Measurements from ENCODE around the gene HLA-B. TPM values are rescaled to one million over a fixed set of nuclear protein-coding genes. Genes with fewer than 3 reads are reported as not detected.
"Not testable (repeated sequence)": the region's sequence is repeated elsewhere in the genome, so short reads cannot be mapped to it uniquely, and the experiment has no call there.

HLA-B gene
- total RNA-seq, 2 experiments from 2014 or later: 2,101 to 2,412 TPM

GRCh38 chr6:31383149-31383548 lies 26.2 kb upstream of the HLA-B start:
- H3K9me3 Mint-ChIP-seq (ENCODE audit: low read depth): no peaks in the 10 kb centered on the region
- ATAC-seq: peak; percentile 92
- no peaks in the 10 kb centered on the region for H3K36me3 Mint-ChIP-seq (ENCODE audit: low read depth)
- CTCF ChIA-PET: interaction anchor here (0.7 to 2.1 kb wide), 2 partner anchors 14 to 94 kb away, joined by 3 to 6 read pairs; no protein-coding TSS in a partner anchor
- POLR2A ChIA-PET: no interaction called here
- H3K4me3 Mint-ChIP-seq: no peak overlapping the region
- H3K4me1 Mint-ChIP-seq: peaks cover 3% of the 10 kb centered on the region
- peak; percentile 42 for DNase-seq
- no peak overlapping the region for H3K27ac Mint-ChIP-seq
- intact Hi-C loops (cut with DNase I, micrococcal nuclease): no loop called here
- H3K27me3 Mint-ChIP-seq: peaks cover 14% of the 10 kb centered on the region

DNA sequence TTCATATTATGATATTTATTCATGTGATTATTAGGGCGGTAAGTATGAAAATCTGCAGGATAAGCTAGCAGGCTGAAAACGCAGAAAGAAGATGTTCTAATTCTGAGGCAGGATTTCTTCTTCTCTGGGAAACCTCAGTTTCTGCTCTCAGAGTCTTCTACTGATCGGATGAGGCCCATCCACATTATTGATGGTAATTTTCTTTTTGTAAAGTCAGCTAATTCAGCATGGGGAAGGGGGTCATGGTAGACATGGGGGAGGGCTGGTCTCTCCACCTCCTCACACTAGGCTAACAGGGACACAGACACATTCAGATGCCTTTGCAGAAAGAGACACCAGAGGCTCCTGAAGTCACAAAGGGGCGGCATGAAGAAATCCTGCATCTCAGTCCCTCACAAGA lies 24.7 kb upstream of the HLA-B start:
- H3K4me1 Mint-ChIP-seq: peaks cover 3% of the 10 kb centered on the region
- H3K36me3 Mint-ChIP-seq (ENCODE audit: low read depth): no peaks in the 10 kb centered on the region
- no peak overlapping the region for H3K27ac Mint-ChIP-seq
- no peak for ATAC-seq
- DNase-seq: no peak
- peaks cover 17% of the 10 kb centered on the region for H3K27me3 Mint-ChIP-seq
- intact Hi-C loops (cut with DNase I, micrococcal nuclease): no loop called here
- ChIA-PET POLR2A (no interaction called here), CTCF (interaction anchor here (0.6 to 2.1 kb wide), 6 partner anchors 11 to 244 kb away, joined by 3 to 6 read pairs (median 4); no protein-coding TSS in a partner anchor)
- no peak overlapping the region for H3K4me3 Mint-ChIP-seq
- no peaks in the 10 kb centered on the region for H3K9me3 Mint-ChIP-seq (ENCODE audit: low read depth)

DNA sequence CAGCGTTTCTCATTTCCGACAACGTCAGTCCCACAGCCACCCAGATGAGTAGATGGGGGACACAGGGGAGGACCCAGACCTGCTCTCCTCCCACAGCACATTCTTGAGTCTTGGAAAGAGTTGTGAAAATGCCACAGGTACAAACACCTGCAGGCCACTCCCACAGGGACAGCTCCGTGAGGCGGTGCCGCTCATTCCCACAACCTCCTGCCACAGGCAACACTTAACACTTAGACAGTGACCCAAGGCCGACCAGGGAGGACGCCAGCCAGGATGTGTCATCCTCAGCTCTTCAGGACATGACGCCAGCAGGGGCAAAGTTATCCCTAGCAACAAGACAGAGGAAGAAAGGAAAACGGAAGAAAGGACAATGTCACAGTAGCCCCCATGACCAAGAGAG lies 22.9 kb upstream of the HLA-B start:
- intact Hi-C loops (cut with DNase I, micrococcal nuclease): no loop called here
- no peak for ATAC-seq
- ChIA-PET CTCF (interaction anchor here (1.2 kb wide), 4 partner anchors 10 to 63 kb away, joined by 3 to 4 read pairs (median 4); no protein-coding TSS in a partner anchor), POLR2A (no interaction called here)
- H3K27ac Mint-ChIP-seq: no peak overlapping the region
- H3K27me3 Mint-ChIP-seq: peaks cover 17% of the 10 kb centered on the region
- no peak for DNase-seq
- H3K4me3 Mint-ChIP-seq: no peak overlapping the region
- H3K36me3 Mint-ChIP-seq (ENCODE audit: low read depth): no peaks in the 10 kb centered on the region
- peaks cover 3% of the 10 kb centered on the region for H3K4me1 Mint-ChIP-seq
- no peaks in the 10 kb centered on the region for H3K9me3 Mint-ChIP-seq (ENCODE audit: low read depth)

- Mint-ChIP-seq H3K4me3 (no peak overlapping the region), H3K4me1 (peaks cover 3% of the 10 kb centered on the region), H3K27me3 (peaks cover 17% of the 10 kb centered on the region), H3K36me3 (ENCODE audit: low read depth) (no peaks in the 10 kb centered on the region), H3K27ac (no peak overlapping the region), H3K9me3 (ENCODE audit: low read depth) (no peaks in the 10 kb centered on the region)
- intact Hi-C loops (cut with DNase I, micrococcal nuclease): no loop called here
- ChIA-PET POLR2A (no interaction called here), CTCF (no interaction called here)
- no peak for ATAC-seq
- no peak for DNase-seq
Measured at GRCh38 chr6:31378721-31379103, 21.7 kb upstream of the HLA-B start.

- POLR2A ChIA-PET: no interaction called here
- Mint-ChIP-seq H3K36me3 (ENCODE audit: low read depth) (no peaks in the 10 kb centered on the region), H3K4me1 (peaks cover 2% of the 10 kb centered on the region), H3K27ac (no peak overlapping the region), H3K27me3 (peaks cover 17% of the 10 kb centered on the region), H3K4me3 (no peak overlapping the region), H3K9me3 (ENCODE audit: low read depth) (no peaks in the 10 kb centered on the region)
- no peak for DNase-seq
- intact Hi-C loops (cut with DNase I, micrococcal nuclease): no loop called here
- CTCF ChIA-PET: interaction anchor here (0.7 kb wide), 1 partner anchor 20 kb away, joined by 4 read pairs; no protein-coding TSS in a partner anchor
- no peak for ATAC-seq
Measured at GRCh38 chr6:31378062-31378720, 21.2 kb upstream of the HLA-B start.

GRCh38 chr6:31377029-31377428 lies 20.1 kb upstream of the HLA-B start:
- ATAC-seq: no peak
- intact Hi-C loops (cut with DNase I, micrococcal nuclease): no loop called here
- no peak for DNase-seq
- no peaks in the 10 kb centered on the region for H3K36me3 Mint-ChIP-seq (ENCODE audit: low read depth)
- ChIA-PET CTCF (interaction anchor here (0.6 to 2.2 kb wide), 9 partner anchors 11 to 245 kb away, joined by 3 to 13 read pairs (median 3); no protein-coding TSS in a partner anchor), POLR2A (interaction anchor here (0.7 kb wide), 1 partner anchor 239 kb away, joined by 3 read pairs; no protein-coding TSS in a partner anchor)
- no peak overlapping the region for H3K4me3 Mint-ChIP-seq
- H3K27ac Mint-ChIP-seq: no peak overlapping the region
- H3K9me3 Mint-ChIP-seq (ENCODE audit: low read depth): no peaks in the 10 kb centered on the region
- H3K27me3 Mint-ChIP-seq: peaks cover 17% of the 10 kb centered on the region
- peaks cover 2% of the 10 kb centered on the region for H3K4me1 Mint-ChIP-seq

DNA sequence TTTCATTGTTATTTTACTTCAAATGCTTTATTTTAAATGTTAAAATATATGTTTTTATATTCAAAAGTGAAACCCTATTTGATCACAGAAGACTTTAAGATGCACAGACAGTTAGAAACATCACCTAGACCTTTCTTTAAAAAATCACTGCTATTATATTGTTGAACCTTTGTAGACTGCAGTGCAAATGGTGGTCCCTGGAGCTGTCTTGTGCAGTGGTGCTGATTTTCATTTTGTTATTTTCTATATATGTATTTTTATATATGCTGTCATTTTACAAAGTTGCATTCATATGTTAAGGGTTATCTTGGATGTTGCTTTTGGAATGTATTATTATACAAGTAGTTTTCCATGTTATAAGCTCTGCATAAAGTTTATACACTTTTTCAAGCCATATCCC lies 18.7 kb upstream of the HLA-B start:
- ChIA-PET POLR2A (no interaction called here), CTCF (interaction anchor here (0.6 to 2.2 kb wide), 6 partner anchors 9 to 695 kb away, joined by 3 to 13 read pairs (median 3); no protein-coding TSS in a partner anchor)
- no peaks in the 10 kb centered on the region for H3K36me3 Mint-ChIP-seq (ENCODE audit: low read depth)
- intact Hi-C loops (cut with DNase I, micrococcal nuclease): loop anchor here in 1 of 2 experiments (2.0 kb wide), 1 partner anchor 239 kb away; no protein-coding TSS in a partner anchor
- ATAC-seq (no peak), DNase-seq (no peak)
- no peaks in the 10 kb centered on the region for H3K9me3 Mint-ChIP-seq (ENCODE audit: low read depth)
- peaks cover 15% of the 10 kb centered on the region for H3K27me3 Mint-ChIP-seq
- H3K4me3 Mint-ChIP-seq: no peak overlapping the region
- peaks cover 4% of the 10 kb centered on the region for H3K4me1 Mint-ChIP-seq
- H3K27ac Mint-ChIP-seq: no peak overlapping the region

DNA sequence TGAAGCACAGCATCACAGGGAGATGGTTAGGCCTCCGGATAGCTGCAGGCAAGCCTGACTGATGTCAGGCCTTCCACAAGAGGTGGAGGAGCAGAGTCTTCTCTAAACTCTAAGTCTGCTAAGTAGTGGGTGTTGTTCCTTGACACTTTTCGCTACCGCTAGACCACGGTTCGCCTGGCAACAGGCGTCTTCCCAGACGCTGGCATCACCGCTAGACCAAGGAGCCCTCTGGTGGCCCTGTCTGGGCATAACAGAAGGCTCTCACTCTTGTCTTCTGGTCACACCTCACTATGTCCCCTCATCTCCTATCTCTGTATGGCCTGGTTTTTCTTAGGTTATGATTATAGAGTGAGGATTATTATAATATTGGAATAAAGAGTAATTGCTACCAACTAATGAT lies 17.1 kb upstream of the HLA-B start:
- H3K27me3 Mint-ChIP-seq: peaks cover 18% of the 10 kb centered on the region
- POLR2A ChIA-PET; H3K4me3 Mint-ChIP-seq; H3K4me1 Mint-ChIP-seq; ATAC-seq; H3K27ac Mint-ChIP-seq; H3K36me3 Mint-ChIP-seq (ENCODE audit: low read depth); H3K9me3 Mint-ChIP-seq (ENCODE audit: low read depth): not testable (repeated sequence)
- CTCF ChIA-PET: interaction anchor here (0.7 to 1.8 kb wide), 6 partner anchors 9 to 209 kb away, joined by 3 to 5 read pairs (median 3); no protein-coding TSS in a partner anchor
- DNase-seq: peak; percentile 45
- intact Hi-C loops (cut with DNase I, micrococcal nuclease): loop anchor here (1.0 to 2.0 kb wide), 2 partner anchors 237 kb away; no protein-coding TSS in a partner anchor

- POLR2A ChIA-PET: interaction anchor here (0.6 kb wide), 1 partner anchor 99 kb away, joined by 6 read pairs; no protein-coding TSS in a partner anchor
- intact Hi-C loops (cut with DNase I, micrococcal nuclease): no loop called here
- no peaks in the 10 kb centered on the region for H3K36me3 Mint-ChIP-seq (ENCODE audit: low read depth)
- DNase-seq (no peak), ATAC-seq (no peak)
- no peak overlapping the region for H3K27ac Mint-ChIP-seq
- CTCF ChIA-PET: interaction anchor here (0.6 to 2.6 kb wide), 8 partner anchors 14 to 235 kb away, joined by 3 to 16 read pairs (median 5); no protein-coding TSS in a partner anchor
- peaks cover 18% of the 10 kb centered on the region for H3K27me3 Mint-ChIP-seq
- peaks cover 24% of the 10 kb centered on the region for H3K4me1 Mint-ChIP-seq
- H3K4me3 Mint-ChIP-seq: no peak overlapping the region
- H3K9me3 Mint-ChIP-seq (ENCODE audit: low read depth): no peaks in the 10 kb centered on the region
Measured at GRCh38 chr6:31368461-31368860, 11.5 kb upstream of the HLA-B start.

- Mint-ChIP-seq H3K4me1 (peaks cover 21% of the 10 kb centered on the region), H3K4me3 (peak overlapping the region; percentile 73), H3K36me3 (ENCODE audit: low read depth) (no peaks in the 10 kb centered on the region), H3K9me3 (ENCODE audit: low read depth) (no peaks in the 10 kb centered on the region), H3K27ac (peak overlapping the region; percentile 49), H3K27me3 (peaks cover 22% of the 10 kb centered on the region)
- ChIA-PET POLR2A (interaction anchor here (0.9 to 1.8 kb wide), 3 partner anchors 171 to 208 kb away, joined by 3 to 5 read pairs (median 3); partner anchors contain the start of gene TCF19), CTCF (interaction anchor here (0.6 to 2.6 kb wide), 41 partner anchors 9 to 831 kb away, joined by 3 to 33 read pairs (median 4); partner anchors contain the start of genes DDX39B, PSORS1C2 and TCF19)
- intact Hi-C loops (cut with DNase I, micrococcal nuclease): loop anchor here (1.0 to 2.0 kb wide), 5 partner anchors 95 to 230 kb away; partner anchors contain the start of genes HLA-C (in 1 of the 2) and TCF19 (in 1 of the 2)
- ATAC-seq (peak; percentile 96), DNase-seq (peak; percentile 88)
Measured at GRCh38 chr6:31366693-31367470, 9.9 kb upstream of the HLA-B start.

DNA sequence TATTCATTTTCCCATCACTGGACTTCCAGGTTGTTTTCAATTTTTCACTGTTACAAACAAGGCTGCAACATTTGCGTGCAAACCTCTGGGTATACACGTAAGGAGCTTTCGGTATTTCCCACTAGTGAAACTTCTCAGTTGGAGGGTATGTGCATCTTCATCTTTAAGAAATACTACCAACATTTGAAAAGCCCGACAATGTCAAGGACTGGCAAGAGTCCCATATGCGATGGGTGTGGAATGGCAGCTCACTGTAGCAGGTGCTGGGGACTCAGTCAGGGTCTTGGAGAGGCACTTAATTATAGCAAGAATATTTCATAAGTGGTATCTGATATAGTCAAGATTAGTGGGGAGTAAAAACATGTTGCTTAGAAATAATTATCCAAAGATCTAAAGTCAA lies 8.9 kb upstream of the HLA-B start:
- intact Hi-C loops (cut with DNase I, micrococcal nuclease): loop anchor here (2.0 kb wide), 2 partner anchors 207 to 229 kb away; partner anchors contain the start of gene TCF19 (in 1 of the 2)
- peaks cover 1% of the 10 kb centered on the region for H3K9me3 Mint-ChIP-seq (ENCODE audit: low read depth)
- H3K4me1 Mint-ChIP-seq: peaks cover 20% of the 10 kb centered on the region
- no peak overlapping the region for H3K27ac Mint-ChIP-seq
- H3K4me3 Mint-ChIP-seq: no peak overlapping the region
- DNase-seq: no peak
- ChIA-PET CTCF (interaction anchor here (0.6 to 2.4 kb wide), 31 partner anchors 7 to 339 kb away, joined by 3 to 33 read pairs (median 4); partner anchors contain the start of genes DDX39B and TCF19), POLR2A (interaction anchor here (0.9 to 1.8 kb wide), 2 partner anchors 170 to 207 kb away, joined by 3 to 5 read pairs; partner anchors contain the start of gene TCF19)
- ATAC-seq: no peak
- peaks cover 24% of the 10 kb centered on the region for H3K27me3 Mint-ChIP-seq
- no peaks in the 10 kb centered on the region for H3K36me3 Mint-ChIP-seq (ENCODE audit: low read depth)
